NCI-H446 treated with DMSO at 0.1 percent for 48 hours (cell line): Measurements from ENCODE around the gene AGBL5.
"Not testable (repeated sequence)": the region's sequence is repeated elsewhere in the genome, so short reads cannot be mapped to it uniquely, and the experiment has no call there.

Experiments used
- DNase-seq: peaks from one replicate; lab custom pipeline; 2025; lab: John Stamatoyannopoulos, UW

Gene AGBL5

DNA sequence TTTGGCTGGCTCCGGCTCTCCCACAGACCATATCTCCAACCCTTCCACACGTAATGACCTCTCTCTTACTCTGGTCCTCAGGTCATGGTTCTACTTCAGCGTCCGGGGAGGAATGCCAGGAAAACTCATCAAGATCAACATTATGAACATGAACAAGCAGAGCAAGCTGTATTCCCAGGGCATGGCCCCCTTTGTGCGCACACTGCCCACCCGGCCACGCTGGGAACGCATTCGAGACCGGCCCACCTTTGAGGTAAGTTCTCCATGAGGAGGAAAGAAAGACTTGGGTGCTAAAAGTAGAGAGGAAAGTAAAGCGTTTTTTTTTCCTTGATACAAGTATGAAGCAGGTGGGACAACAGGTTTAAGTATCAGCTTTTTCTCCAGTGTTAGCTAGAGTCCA lies 1.9 kb downstream of the AGBL5 start:
- DNase-seq = no peak

DNA sequence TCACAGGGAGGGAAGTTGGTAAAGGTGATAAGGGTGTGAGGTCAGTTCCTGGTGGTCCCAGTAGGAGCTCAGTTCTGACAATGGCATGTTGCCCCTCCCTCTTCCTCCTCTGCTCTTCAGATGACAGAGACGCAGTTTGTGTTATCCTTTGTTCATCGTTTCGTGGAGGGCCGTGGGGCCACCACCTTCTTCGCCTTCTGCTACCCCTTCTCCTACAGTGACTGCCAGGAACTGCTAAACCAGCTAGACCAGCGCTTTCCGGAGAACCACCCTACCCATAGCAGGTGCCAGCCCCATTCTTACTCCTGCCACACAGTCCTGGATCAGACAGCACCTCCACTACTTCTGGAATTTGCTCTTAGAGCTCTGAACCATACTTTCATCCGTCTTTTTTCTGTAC lies 2.3 kb downstream of the AGBL5 start:
- DNase-seq = no peak

DNA sequence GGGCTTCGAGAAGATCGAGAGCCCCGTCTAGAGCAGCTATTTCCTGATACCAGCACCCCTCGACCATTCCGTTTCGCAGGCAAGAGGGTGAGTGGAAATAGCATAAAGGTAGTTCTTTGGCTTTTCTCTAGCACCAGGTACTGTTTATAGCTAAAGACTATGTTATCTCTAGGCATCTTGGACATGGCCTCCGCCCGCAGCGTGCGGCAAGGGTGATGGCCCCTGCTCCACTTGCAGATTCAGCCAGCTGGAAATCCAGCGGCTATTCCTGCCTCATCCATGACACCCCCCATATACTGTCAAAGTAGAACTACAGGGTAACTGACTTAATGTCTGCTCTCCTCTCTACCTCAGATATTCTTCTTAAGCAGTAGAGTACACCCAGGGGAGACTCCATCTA lies 3.3 kb downstream of the AGBL5 start:
- no peak for DNase-seq

DNA sequence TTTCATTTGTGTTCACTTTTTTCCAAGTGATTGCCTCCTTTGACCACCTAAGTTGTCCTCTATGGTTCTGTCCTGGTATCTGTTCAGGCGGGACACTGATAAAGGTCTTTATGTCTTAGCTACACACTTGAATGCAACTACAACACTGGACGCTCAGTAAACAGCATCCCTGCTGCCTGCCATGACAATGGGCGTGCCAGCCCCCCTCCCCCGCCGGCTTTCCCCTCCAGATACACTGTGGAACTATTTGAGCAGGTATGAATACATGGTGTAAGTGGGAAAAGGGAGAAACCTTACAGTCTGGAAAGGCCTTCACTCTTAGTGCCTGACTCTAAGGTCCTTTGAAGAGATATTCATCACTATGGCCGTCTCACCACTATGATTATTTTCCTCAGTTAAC lies 5.7 kb downstream of the AGBL5 start:
- no peak for DNase-seq

- no peak for DNase-seq
Observed at GRCh38 chr2:27058210-27058609, 6.7 kb downstream of the AGBL5 start.

DNA sequence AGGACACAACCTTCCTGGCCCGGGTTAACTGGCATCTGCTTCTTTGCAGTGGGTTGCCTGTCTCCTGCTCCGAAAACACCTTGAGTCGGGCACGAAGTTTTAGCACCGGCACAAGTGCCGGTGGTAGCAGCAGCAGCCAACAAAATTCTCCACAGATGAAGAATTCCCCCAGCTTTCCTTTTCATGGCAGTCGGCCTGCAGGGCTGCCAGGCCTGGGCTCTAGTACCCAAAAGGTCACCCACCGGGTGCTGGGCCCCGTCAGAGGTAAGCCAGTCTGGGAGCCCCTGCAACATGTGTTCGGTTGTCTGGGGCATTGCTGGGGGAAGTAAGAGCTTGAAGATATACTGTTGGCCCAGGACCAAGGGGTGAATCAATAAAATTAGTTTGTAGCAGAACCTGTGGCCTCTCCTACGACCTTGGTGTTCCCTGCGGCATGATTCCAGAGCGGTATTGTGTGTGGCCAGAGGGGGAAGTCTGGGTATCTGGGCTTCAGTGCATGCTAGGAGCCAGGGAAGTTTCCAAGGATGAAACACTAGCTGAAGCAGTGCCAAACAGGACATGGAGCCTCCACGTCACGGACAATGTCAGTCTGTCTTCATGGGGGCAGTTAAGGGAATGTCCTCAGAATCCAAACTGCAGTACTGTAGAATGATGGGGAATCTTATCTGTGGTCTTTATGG lies 7.8 kb downstream of the AGBL5 start:
- no peak for DNase-seq

- DNase-seq = no peak
Observed at GRCh38 chr2:27060323-27060722, 8.9 kb downstream of the AGBL5 start.

DNA sequence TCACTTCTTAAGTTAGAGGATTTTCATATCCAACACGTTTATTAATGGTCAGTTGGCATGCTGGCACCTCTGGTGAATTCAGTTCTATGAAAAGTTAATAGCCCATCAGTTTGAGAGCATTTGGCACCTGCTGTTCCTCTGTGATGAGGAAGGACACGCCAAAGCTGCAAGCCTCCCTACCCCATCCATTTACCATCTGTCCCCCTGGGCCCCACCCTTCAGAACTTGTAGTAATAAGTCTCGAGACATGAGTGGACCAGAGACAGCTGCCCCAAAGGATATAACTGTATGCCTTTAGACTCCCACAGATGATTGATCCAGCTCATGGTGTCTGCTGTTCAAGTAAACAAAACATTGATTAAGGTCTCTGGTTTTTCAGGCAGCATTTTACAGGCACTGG lies 13.7 kb downstream of the AGBL5 start:
- no peak for DNase-seq

DNA sequence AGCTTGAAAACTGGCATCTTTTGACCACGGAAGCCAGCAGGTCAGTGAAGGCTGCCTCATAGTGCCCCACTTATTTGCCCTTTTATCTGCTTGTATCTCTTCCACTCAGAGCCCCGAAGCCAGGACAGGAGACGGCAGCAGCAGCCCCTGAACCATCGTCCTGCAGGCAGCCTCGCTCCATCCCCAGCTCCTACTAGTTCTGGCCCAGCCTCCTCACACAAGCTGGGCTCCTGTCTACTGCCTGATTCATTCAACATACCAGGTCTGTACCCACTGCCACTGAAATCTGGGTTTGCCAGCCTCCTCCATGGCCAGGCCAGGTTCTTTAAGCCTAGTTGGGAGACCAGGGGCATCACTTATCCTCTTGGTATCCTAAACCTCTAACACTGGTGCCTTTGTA lies 15.9 kb downstream of the AGBL5 start:
- no peak for DNase-seq

DNA sequence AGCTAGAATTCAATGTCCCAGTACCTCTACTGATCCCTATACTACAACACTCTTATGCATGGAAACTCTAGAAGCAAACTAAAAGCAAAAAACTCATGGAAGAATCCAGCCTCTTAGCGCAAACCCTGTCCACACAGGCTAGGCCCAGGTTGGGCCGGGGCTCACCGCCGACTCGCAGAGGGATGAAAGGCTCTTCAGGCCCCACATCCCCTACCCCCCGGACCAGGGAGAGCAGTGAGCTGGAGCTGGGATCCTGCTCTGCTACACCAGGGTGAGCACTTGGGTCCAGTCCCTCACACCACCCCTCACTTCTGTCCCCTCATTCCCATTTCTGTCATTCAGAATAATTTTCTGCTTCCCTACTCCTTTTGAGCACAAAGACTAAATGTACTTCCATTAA lies 18.0 kb downstream of the AGBL5 start:
- DNase-seq = no peak

GRCh38 chr2:27069961-27070618 lies 18.6 kb downstream of the AGBL5 start:
- DNase-seq = no peak

- DNase-seq = no peak
Observed at GRCh38 chr2:27070653-27071276, 19.3 kb downstream of the AGBL5 start.

- DNase-seq = peak; percentile 70
Observed at GRCh38 chr2:27071277-27071989, 20.0 kb downstream of the AGBL5 start, which contains the start of gene OST4. Gene OST4 (minus strand): TSS chr2:27071654.

- no peak for DNase-seq
Observed at GRCh38 chr2:27071990-27072830, 20.7 kb downstream of the AGBL5 start.

- no peak for DNase-seq
Observed at GRCh38 chr2:27072920-27073319, 21.5 kb downstream of the AGBL5 start.

- no peak for DNase-seq
Observed at GRCh38 chr2:27073782-27074181, 22.3 kb downstream of the AGBL5 start.

DNA sequence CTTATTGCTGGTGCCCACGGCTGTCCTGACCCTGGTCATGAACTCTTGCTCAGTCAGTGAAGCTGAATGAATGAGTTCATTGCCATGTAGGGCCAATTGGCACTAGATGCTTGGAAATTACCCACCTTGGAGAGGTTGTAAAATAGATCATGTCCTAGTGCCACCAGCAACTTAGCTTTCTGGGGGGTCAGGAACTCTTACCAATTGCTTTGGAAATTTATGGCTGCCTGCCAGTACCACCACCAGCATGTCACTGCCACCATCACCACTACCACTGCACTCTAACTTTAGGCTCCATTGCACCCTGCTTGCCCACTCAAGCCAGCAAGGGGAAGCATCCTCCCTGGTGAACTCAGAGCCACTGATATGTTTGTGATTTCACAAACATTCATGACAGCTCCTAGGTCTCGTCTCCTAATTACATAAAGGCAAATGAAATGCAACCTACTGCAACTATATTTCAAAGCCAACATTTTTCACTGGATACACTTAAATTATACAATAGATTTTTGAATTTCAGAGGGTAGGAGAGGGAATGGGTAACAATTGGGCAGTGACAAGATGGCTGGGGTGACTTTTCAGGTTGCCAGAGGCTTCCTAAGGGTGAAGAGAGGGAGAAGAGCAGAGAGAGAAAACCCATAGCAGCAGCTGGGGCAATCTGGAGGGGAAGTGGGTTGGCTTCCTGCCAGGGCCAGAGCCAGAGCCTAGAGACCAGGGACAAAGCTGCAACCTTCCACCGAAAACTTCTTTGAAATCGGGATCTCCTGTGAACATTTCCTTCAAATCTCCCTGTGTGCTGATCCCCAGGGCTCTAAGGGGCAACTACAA lies 23.5 kb downstream of the AGBL5 start:
- DNase-seq = peak; percentile 27

GRCh38 chr2:27075566-27075871 lies 24.1 kb downstream of the AGBL5 start:
- DNase-seq = not testable (repeated sequence)

GRCh38 chr2:27076323-27076722 lies 24.9 kb downstream of the AGBL5 start:
- no peak for DNase-seq

DNA sequence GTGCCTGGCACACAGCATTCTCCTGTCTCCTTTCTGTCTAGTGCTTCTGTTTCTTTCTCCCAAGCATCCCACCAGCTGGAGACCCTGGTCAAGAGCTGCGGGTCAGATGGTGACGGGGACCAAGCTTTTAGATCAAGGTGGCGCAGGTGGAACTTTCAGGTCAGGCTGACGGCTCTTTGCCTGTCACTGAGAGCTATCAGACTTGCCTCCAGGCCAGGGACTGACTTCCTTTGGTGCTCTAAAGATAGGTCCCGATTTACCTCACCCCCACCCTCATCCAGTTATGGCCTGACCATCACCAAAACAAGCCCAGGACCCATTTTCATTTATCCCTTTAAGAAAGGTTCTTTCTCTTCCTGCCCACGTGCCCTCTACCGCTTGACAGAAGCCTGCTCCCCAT lies 25.8 kb downstream of the AGBL5 start:
- no peak for DNase-seq
